Activated T-helper 2 cell treated with anti-CD3 and anti-CD28 coated beads, Interferon-gamma antibody, Interleukin-2, Interleukin-4, amounts not matched to agents 10 μg/mL and 5 μg/mL and 100 μg/mL, durations not matched to agents 14 hours and 24 hours and 36 hours (primary cell): ENCODE data around the gene ZBTB46. TPM values are rescaled to one million over a fixed set of nuclear protein-coding genes. Genes with fewer than 3 reads are reported as not detected.

Source experiments
- DNase-seq: peaks from one replicate; pipeline ENCODE4 v3.0.0; 2021; ENCODE audit warnings: low spot score
- H3K27ac Mint-ChIP-seq: one replicate; pipeline ENCODE4 v1.8.0; 2021; ENCODE audit warnings: mixed read lengths
- H3K27me3 Mint-ChIP-seq: one replicate; pipeline ENCODE4 v1.8.0; 2021; ENCODE audit warnings: low read depth, mixed read lengths
- H3K36me3 Mint-ChIP-seq: one replicate; pipeline ENCODE4 v1.8.0; 2021; ENCODE audit warnings: low read depth, mixed read lengths
- H3K4me1 Mint-ChIP-seq: one replicate; pipeline ENCODE4 v1.8.0; 2021; ENCODE audit warnings: low read depth, mixed read lengths
- H3K4me3 Mint-ChIP-seq: one replicate; pipeline ENCODE4 v1.8.0; 2021; ENCODE audit warnings: low read depth, mild to moderate bottlenecking, moderate library complexity, mixed read lengths
- H3K9me3 Mint-ChIP-seq: one replicate; pipeline ENCODE4 v1.8.0; 2021; ENCODE audit warnings: mixed read lengths
- intact Hi-C: fragments of 100-400 bp; cut with micrococcal nuclease; formaldehyde crosslinking; loops from one replicate; pipeline ENCODE4 v1.15.1; 2023
- total RNA-seq: library from RNA; stranded (reverse); gene quantifications from 2 replicates; pipeline ENCODE4 v1.2.3, GENCODE V29; 2022

Gene ZBTB46
- total RNA-seq, 1 donor from 2014 or later = 1.1 TPM

- H3K9me3 Mint-ChIP-seq = no peaks in the 10 kb centered on the region
- DNase-seq = no peak
- intact Hi-C loops = no loop called here
- H3K27ac Mint-ChIP-seq = no peak overlapping the region
- no peaks in the 10 kb centered on the region for H3K27me3 Mint-ChIP-seq
- no peaks in the 10 kb centered on the region for H3K4me1 Mint-ChIP-seq
- H3K4me3 Mint-ChIP-seq = no peak overlapping the region
- H3K36me3 Mint-ChIP-seq = no peaks in the 10 kb centered on the region
Measured at GRCh38 chr20:63768591-63769515, 62.2 kb downstream of the ZBTB46 start.

GRCh38 chr20:63767886-63768285 is 63.2 kb downstream of the ZBTB46 start:
- peaks cover 3% of the 10 kb centered on the region for H3K27me3 Mint-ChIP-seq
- no peak for DNase-seq
- no peaks in the 10 kb centered on the region for H3K4me1 Mint-ChIP-seq
- H3K36me3 Mint-ChIP-seq = no peaks in the 10 kb centered on the region
- no peak overlapping the region for H3K4me3 Mint-ChIP-seq
- no peaks in the 10 kb centered on the region for H3K9me3 Mint-ChIP-seq
- intact Hi-C loops = no loop called here
- no peak overlapping the region for H3K27ac Mint-ChIP-seq

- Mint-ChIP-seq H3K4me3 (no peak overlapping the region), H3K27ac (no peak overlapping the region), H3K4me1 (no peaks in the 10 kb centered on the region), H3K9me3 (no peaks in the 10 kb centered on the region), H3K27me3 (peaks cover 3% of the 10 kb centered on the region), H3K36me3 (no peaks in the 10 kb centered on the region)
- intact Hi-C loops = no loop called here
- DNase-seq = no peak
Measured at GRCh38 chr20:63767456-63767855, 63.6 kb downstream of the ZBTB46 start.

GRCh38 chr20:63766695-63767426 is 64.2 kb downstream of the ZBTB46 start:
- no peak for DNase-seq
- intact Hi-C loops = no loop called here
- H3K9me3 Mint-ChIP-seq = no peaks in the 10 kb centered on the region
- no peaks in the 10 kb centered on the region for H3K36me3 Mint-ChIP-seq
- no peak overlapping the region for H3K4me3 Mint-ChIP-seq
- H3K27ac Mint-ChIP-seq = no peak overlapping the region
- peaks cover 3% of the 10 kb centered on the region for H3K27me3 Mint-ChIP-seq
- no peaks in the 10 kb centered on the region for H3K4me1 Mint-ChIP-seq

- intact Hi-C loops = no loop called here
- no peak for DNase-seq
- H3K9me3 Mint-ChIP-seq = no peaks in the 10 kb centered on the region
- H3K36me3 Mint-ChIP-seq = no peaks in the 10 kb centered on the region
- H3K27me3 Mint-ChIP-seq = peaks cover 3% of the 10 kb centered on the region
- no peaks in the 10 kb centered on the region for H3K4me1 Mint-ChIP-seq
- H3K4me3 Mint-ChIP-seq = no peak overlapping the region
- H3K27ac Mint-ChIP-seq = no peak overlapping the region
Measured at GRCh38 chr20:63765902-63766301, 65.2 kb downstream of the ZBTB46 start.

GRCh38 chr20:63765082-63765873 is 65.8 kb downstream of the ZBTB46 start:
- intact Hi-C loops = no loop called here
- Mint-ChIP-seq H3K36me3 (no peaks in the 10 kb centered on the region), H3K9me3 (no peaks in the 10 kb centered on the region), H3K4me1 (no peaks in the 10 kb centered on the region), H3K27me3 (peaks cover 3% of the 10 kb centered on the region), H3K27ac (no peak overlapping the region), H3K4me3 (no peak overlapping the region)
- no peak for DNase-seq

- peaks cover 7% of the 10 kb centered on the region for H3K4me1 Mint-ChIP-seq
- H3K27ac Mint-ChIP-seq = no peak overlapping the region
- no peak for DNase-seq
- no peaks in the 10 kb centered on the region for H3K36me3 Mint-ChIP-seq
- intact Hi-C loops = no loop called here
- peaks cover 16% of the 10 kb centered on the region for H3K27me3 Mint-ChIP-seq
- no peaks in the 10 kb centered on the region for H3K9me3 Mint-ChIP-seq
- H3K4me3 Mint-ChIP-seq = no peak overlapping the region
Measured at GRCh38 chr20:63759377-63759901, 71.6 kb downstream of the ZBTB46 start.

- H3K4me1 Mint-ChIP-seq = peaks cover 7% of the 10 kb centered on the region
- DNase-seq = no peak
- H3K27ac Mint-ChIP-seq = no peak overlapping the region
- no peaks in the 10 kb centered on the region for H3K36me3 Mint-ChIP-seq
- H3K9me3 Mint-ChIP-seq = no peaks in the 10 kb centered on the region
- H3K27me3 Mint-ChIP-seq = peaks cover 14% of the 10 kb centered on the region
- intact Hi-C loops = no loop called here
- H3K4me3 Mint-ChIP-seq = no peak overlapping the region
Measured at GRCh38 chr20:63758152-63758551, 72.9 kb downstream of the ZBTB46 start.

- DNase-seq = no peak
- H3K36me3 Mint-ChIP-seq = no peaks in the 10 kb centered on the region
- intact Hi-C loops = no loop called here
- H3K27me3 Mint-ChIP-seq = peaks cover 13% of the 10 kb centered on the region
- H3K9me3 Mint-ChIP-seq = no peaks in the 10 kb centered on the region
- no peak overlapping the region for H3K27ac Mint-ChIP-seq
- no peak overlapping the region for H3K4me3 Mint-ChIP-seq
- peaks cover 9% of the 10 kb centered on the region for H3K4me1 Mint-ChIP-seq
Measured at GRCh38 chr20:63756648-63756991, 74.4 kb downstream of the ZBTB46 start.

GRCh38 chr20:63755933-63756647 is 75.0 kb downstream of the ZBTB46 start:
- Mint-ChIP-seq H3K9me3 (no peaks in the 10 kb centered on the region), H3K27me3 (peaks cover 13% of the 10 kb centered on the region), H3K4me1 (peaks cover 12% of the 10 kb centered on the region), H3K27ac (no peak overlapping the region), H3K36me3 (no peaks in the 10 kb centered on the region), H3K4me3 (no peak overlapping the region)
- intact Hi-C loops = no loop called here
- DNase-seq = no peak

GRCh38 chr20:63754008-63754407 is 77.1 kb downstream of the ZBTB46 start:
- DNase-seq = no peak
- Mint-ChIP-seq H3K9me3 (no peaks in the 10 kb centered on the region), H3K27me3 (peaks cover 9% of the 10 kb centered on the region), H3K4me3 (no peak overlapping the region), H3K4me1 (peaks cover 16% of the 10 kb centered on the region), H3K27ac (no peak overlapping the region), H3K36me3 (no peaks in the 10 kb centered on the region)
- intact Hi-C loops = no loop called here

GRCh38 chr20:63753381-63753780 is 77.7 kb downstream of the ZBTB46 start:
- H3K27ac Mint-ChIP-seq = no peak overlapping the region
- DNase-seq = no peak
- H3K4me3 Mint-ChIP-seq = no peak overlapping the region
- H3K4me1 Mint-ChIP-seq = peaks cover 16% of the 10 kb centered on the region
- H3K27me3 Mint-ChIP-seq = peaks cover 7% of the 10 kb centered on the region
- intact Hi-C loops = no loop called here
- no peaks in the 10 kb centered on the region for H3K36me3 Mint-ChIP-seq
- H3K9me3 Mint-ChIP-seq = no peaks in the 10 kb centered on the region
